ENCODE measurements around the gene RNF13. TPM values are rescaled to one million over a fixed set of nuclear protein-coding genes. Genes with fewer than 3 reads are reported as not detected.

Gene RNF13
- total RNA-seq, 1 donor from 2014 or later = 26.9 TPM

DNA sequence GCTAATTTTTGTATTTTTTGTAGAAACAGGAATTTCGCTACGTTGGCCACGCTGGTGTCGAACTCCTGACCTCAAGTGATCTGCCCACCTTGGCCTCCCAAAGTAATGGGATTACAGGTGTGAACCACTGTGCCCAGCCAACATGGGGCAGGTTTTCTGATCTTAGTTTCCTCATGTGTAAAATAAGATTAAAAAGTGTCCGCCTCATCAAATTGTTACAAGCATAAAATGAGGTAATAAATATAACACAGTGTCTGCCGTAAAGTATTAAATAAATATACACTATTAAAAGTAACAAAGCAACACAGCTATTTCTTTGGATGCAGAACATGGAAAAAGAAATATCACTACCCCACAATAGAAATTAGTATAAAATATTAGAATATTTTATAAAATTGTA is 44.3 kb upstream of the RNF13 start:
- H3K27ac Mint-ChIP-seq (ENCODE audit: unreplicated experiment) = no peak overlapping the region
- DNase-seq (ENCODE audit: low read depth, low spot score) = no peak
- H3K4me1 Mint-ChIP-seq = peaks cover 4% of the 10 kb centered on the region
- TF ChIP-seq, protein P1, sequence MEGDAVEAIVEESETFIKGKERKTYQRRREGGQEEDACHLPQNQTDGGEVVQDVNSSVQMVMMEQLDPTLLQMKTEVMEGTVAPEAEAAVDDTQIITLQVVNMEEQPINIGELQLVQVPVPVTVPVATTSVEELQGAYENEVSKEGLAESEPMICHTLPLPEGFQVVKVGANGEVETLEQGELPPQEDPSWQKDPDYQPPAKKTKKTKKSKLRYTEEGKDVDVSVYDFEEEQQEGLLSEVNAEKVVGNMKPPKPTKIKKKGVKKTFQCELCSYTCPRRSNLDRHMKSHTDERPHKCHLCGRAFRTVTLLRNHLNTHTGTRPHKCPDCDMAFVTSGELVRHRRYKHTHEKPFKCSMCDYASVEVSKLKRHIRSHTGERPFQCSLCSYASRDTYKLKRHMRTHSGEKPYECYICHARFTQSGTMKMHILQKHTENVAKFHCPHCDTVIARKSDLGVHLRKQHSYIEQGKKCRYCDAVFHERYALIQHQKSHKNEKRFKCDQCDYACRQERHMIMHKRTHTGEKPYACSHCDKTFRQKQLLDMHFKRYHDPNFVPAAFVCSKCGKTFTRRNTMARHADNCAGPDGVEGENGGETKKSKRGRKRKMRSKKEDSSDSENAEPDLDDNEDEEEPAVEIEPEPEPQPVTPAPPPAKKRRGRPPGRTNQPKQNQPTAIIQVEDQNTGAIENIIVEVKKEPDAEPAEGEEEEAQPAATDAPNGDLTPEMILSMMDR (conservative IDR thresholded peaks at IDR 0.05) = no peak
- no peak overlapping the region for H3K4me3 Mint-ChIP-seq
- peaks cover 18% of the 10 kb centered on the region for H3K27me3 Mint-ChIP-seq (ENCODE audit: low read depth)
- H3K9me3 Mint-ChIP-seq = no peaks in the 10 kb centered on the region
- no peaks in the 10 kb centered on the region for H3K36me3 Mint-ChIP-seq (ENCODE audit: low read depth)

- DNase-seq (ENCODE audit: low read depth, low spot score) = no peak
- peaks cover 4% of the 10 kb centered on the region for H3K4me1 Mint-ChIP-seq
- no peak overlapping the region for H3K27ac Mint-ChIP-seq (ENCODE audit: unreplicated experiment)
- no peaks in the 10 kb centered on the region for H3K36me3 Mint-ChIP-seq (ENCODE audit: low read depth)
- no peak overlapping the region for H3K4me3 Mint-ChIP-seq
- TF ChIP-seq, protein P1 (conservative IDR thresholded peaks at IDR 0.05) = no peak
- peaks cover 10% of the 10 kb centered on the region for H3K27me3 Mint-ChIP-seq (ENCODE audit: low read depth)
- H3K9me3 Mint-ChIP-seq = no peaks in the 10 kb centered on the region
Measured at GRCh38 chr3:149770246-149770645, 42.8 kb upstream of the RNF13 start.

DNA sequence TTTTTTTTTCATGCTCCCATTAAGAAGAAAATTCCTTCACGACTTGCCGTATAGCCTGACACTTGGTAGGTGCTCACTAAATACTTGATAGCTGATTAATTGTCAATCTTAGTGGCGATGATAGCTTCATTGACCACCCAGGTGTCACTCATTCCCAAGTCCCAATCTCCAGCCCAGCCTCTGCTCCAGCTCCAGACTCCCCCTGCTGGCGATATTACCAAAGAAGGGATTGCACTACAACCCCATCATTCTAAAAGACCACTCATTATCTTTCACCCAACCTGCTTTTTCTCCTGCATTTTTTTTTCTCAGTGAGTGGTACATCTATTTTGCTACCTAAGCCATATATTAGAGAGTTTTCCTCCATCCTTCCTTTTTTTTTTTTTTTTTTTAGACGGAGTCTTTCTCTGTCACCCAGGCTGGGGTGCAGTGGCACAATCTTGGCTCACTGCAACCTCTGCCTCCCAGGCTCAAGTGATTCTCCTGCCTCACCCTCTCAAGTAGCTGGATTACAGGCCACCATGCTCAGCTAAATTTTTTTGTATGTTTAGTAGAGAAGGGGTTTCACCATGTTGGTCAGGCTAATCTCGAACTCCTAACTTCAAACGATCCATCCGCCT is 41.3 kb upstream of the RNF13 start:
- Mint-ChIP-seq H3K27ac (ENCODE audit: unreplicated experiment) (no peak overlapping the region), H3K4me3 (no peak overlapping the region), H3K4me1 (peaks cover 4% of the 10 kb centered on the region), H3K9me3 (no peaks in the 10 kb centered on the region), H3K27me3 (ENCODE audit: low read depth) (no peaks in the 10 kb centered on the region), H3K36me3 (ENCODE audit: low read depth) (no peaks in the 10 kb centered on the region)
- DNase-seq (ENCODE audit: low read depth, low spot score) = peak; percentile 71
- TF ChIP-seq, protein P1 (conservative IDR thresholded peaks at IDR 0.05) = peak; percentile 75

DNA sequence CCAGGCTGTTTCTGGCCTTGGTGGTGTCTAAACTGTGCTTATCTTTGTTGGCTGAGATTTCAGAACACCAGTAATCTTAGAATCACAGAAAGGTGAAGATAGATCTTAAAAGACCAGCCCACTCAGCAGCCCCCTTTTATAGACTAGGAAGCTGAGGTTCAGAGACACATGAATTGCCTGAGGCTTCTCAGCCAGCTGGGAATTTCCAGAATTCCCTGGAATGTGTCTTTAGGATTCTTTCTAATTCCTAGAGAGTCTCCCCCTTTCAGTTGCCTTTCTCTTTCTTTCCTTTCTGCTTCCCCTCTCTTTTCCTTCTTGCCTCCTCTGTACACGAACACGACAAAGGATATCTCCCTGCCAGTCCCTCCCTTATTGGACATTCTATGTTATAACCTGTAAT is 40.2 kb upstream of the RNF13 start:
- TF ChIP-seq, protein P1 (conservative IDR thresholded peaks at IDR 0.05) = no peak
- Mint-ChIP-seq H3K27ac (ENCODE audit: unreplicated experiment) (no peak overlapping the region), H3K9me3 (no peaks in the 10 kb centered on the region), H3K4me1 (peaks cover 1% of the 10 kb centered on the region), H3K4me3 (no peak overlapping the region), H3K36me3 (ENCODE audit: low read depth) (no peaks in the 10 kb centered on the region), H3K27me3 (ENCODE audit: low read depth) (no peaks in the 10 kb centered on the region)
- DNase-seq (ENCODE audit: low read depth, low spot score) = no peak

GRCh38 chr3:149776170-149776569 is 36.8 kb upstream of the RNF13 start:
- H3K4me1 Mint-ChIP-seq = no peaks in the 10 kb centered on the region
- H3K36me3 Mint-ChIP-seq (ENCODE audit: low read depth) = no peaks in the 10 kb centered on the region
- H3K27me3 Mint-ChIP-seq (ENCODE audit: low read depth) = no peaks in the 10 kb centered on the region
- TF ChIP-seq, protein P1 (conservative IDR thresholded peaks at IDR 0.05) = no peak
- H3K27ac Mint-ChIP-seq (ENCODE audit: unreplicated experiment) = no peak overlapping the region
- no peak overlapping the region for H3K4me3 Mint-ChIP-seq
- H3K9me3 Mint-ChIP-seq = no peaks in the 10 kb centered on the region
- no peak for DNase-seq (ENCODE audit: low read depth, low spot score)

Measured in neural crest cell (in vitro differentiated cells).